Adipocyte (in vitro differentiated cells): ENCODE measurements around the gene STIL.
"Not testable (repeated sequence)": the region's sequence is repeated elsewhere in the genome, so short reads cannot be mapped to it uniquely, and the experiment has no call there.

Experiments
- DNase-seq: peaks from one replicate; pipeline ENCODE4 v3.0.0-alpha.2; 2015; ENCODE audit warnings: low read depth
- H3K27me3 ChIP-seq: replicated peaks from 2 replicates; pipeline ENCODE4 v1.7.0; 2013; ENCODE audit warnings: mild to moderate bottlenecking, low read length, moderate library complexity; ENCODE audit not compliant: control insufficient read depth, insufficient read depth
- H3K36me3 ChIP-seq: 2 replicates; pipeline ENCODE4 v1.7.0; 2013; ENCODE audit warnings: low read length, mild to moderate bottlenecking, moderate library complexity; ENCODE audit not compliant: control insufficient read depth, insufficient read depth, severe bottlenecking
- H3K4me1 ChIP-seq: 2 replicates; pipeline ENCODE4 v1.7.0; 2013; ENCODE audit warnings: mild to moderate bottlenecking, low read length, moderate library complexity; ENCODE audit not compliant: control insufficient read depth, insufficient read depth
- H3K4me3 ChIP-seq: 2 replicates; pipeline ENCODE4 v1.7.0; 2013; ENCODE audit warnings: mild to moderate bottlenecking, low read length, moderate library complexity
- H3K9ac ChIP-seq: 2 replicates; pipeline ENCODE4 v1.7.0; 2013; ENCODE audit warnings: mild to moderate bottlenecking, low read length, moderate library complexity
- H3K9me3 ChIP-seq: 2 replicates; pipeline ENCODE4 v1.7.0; 2013; ENCODE audit warnings: mild to moderate bottlenecking, low read length, moderate library complexity; ENCODE audit not compliant: control insufficient read depth

Gene STIL

DNA sequence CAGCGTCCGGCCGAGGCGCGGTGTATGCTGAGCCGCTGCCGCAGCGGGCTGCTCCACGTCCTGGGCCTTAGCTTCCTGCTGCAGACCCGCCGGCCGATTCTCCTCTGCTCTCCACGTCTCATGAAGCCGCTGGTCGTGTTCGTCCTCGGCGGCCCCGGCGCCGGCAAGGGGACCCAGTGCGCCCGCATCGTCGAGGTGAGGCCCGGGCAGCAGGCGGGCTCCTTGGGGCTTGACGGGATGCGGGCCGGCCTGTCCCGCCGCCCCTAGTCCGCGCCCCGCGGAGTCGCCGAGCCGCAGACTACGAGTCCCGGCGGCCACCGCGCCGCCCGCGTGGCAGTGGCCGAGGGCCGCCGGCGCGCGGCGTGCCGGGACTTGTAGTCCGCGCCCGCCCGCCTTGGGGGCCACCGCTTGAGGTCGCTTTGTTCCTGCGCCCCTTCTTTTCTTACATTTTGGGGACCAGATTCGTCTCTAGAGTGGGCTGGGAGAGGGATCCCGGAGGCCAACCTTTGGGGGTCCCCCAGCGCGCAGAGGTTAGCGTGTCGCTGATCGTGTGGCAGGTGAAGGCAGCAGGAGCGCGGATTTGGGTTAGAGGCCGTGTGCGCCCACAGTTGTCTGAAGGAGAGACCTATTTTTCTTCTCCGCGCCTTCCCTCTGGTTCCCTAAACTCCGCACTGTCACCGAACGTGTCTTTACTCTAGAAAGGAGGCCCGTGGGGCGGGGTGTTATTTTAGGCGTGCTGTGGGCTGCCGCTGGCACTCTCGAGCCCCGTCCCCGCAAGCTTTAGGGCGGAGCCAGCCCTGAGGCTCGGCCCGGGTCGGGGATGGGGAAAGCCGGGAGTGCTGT is 20.2 kb upstream of the STIL start:
- Histone ChIP-seq H3K36me3 (peaks cover 3% of the 10 kb centered on the region), H3K27me3 (no peaks in the 10 kb centered on the region), H3K9me3 (no peaks in the 10 kb centered on the region), H3K4me1 (peaks cover 63% of the 10 kb centered on the region), H3K9ac (peak overlapping the region; percentile 100), H3K4me3 (peak overlapping the region; percentile 99)
- peak; percentile 95 for DNase-seq

DNA sequence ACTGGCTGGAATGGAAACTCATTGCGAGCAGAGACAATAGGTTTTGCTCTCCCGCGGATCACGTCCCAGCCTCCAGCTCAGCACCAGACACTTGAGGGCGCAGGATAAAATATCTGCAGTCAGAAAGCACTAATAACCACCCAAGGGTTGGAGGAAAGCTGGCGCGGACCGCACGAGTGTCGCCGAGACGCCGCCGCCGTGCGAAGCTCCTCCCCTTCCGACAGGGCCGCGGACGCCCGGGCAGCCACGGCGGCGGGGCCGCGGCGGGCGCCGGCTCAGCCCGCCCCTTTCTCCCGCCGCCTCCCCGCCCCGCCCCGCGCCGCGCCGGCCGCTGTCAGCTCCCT is 19.6 kb upstream of the STIL start, which contains the start of gene CMPK1:
Gene CMPK1 (plus strand): TSS at position 213 of the 344 bp plus-strand sequence. CDS start 156 bp downstream, outside the sequence.
- peak within 1 kb of the TSS; percentile 99 for H3K4me3 ChIP-seq
- no peaks in the 10 kb centered on the region for H3K36me3 ChIP-seq
- H3K4me1 ChIP-seq: peaks cover 60% of the 10 kb centered on the region
- DNase-seq: peak; percentile 92
- H3K27me3 ChIP-seq: no peaks in the 10 kb centered on the region
- peak within 1 kb of the TSS; percentile 100 for H3K9ac ChIP-seq
- no peaks in the 10 kb centered on the region for H3K9me3 ChIP-seq

DNA sequence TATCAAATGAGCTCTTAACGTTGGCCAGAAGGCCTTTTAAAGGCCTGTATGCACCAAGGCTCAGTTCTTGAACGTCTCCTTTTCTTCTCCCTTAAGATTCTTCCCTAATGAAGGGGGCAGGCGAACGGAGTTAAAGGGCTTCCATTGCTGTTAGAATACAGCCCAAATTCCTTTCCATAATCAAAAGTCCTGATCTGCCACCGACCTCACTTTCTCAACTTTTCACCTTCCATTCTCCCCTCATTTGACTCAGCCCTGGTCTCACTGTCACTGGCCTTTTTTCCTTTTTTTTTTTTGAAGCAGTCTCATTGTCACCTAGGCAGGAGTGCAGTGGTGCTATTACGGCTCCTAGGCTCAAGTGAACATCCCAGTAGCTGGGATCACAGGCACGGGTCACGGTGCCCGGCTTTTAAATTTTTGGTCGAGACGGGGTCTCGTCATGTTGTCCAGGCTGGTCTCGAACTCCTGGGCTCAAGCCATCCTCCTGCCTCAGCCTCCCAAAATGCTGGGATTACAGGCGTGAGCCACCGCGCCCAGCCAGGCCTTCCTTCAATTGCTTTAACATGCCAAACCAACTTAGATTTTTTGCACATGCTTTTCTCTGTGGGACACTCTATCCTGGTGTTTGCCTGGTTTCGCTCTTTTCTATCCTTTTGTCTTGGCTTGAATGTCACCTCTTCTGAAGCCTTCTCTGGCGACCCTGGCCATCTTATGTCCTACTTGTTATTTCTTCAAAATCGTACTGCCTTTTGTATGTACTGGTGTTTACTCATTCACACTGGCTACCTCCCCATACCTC is 19.0 kb upstream of the STIL start:
- H3K36me3 ChIP-seq: no peaks in the 10 kb centered on the region
- H3K4me3 ChIP-seq: peak overlapping the region; percentile 99
- no peaks in the 10 kb centered on the region for H3K27me3 ChIP-seq
- no peaks in the 10 kb centered on the region for H3K9me3 ChIP-seq
- peaks cover 56% of the 10 kb centered on the region for H3K4me1 ChIP-seq
- no peak for DNase-seq
- H3K9ac ChIP-seq: peak overlapping the region; percentile 100

DNA sequence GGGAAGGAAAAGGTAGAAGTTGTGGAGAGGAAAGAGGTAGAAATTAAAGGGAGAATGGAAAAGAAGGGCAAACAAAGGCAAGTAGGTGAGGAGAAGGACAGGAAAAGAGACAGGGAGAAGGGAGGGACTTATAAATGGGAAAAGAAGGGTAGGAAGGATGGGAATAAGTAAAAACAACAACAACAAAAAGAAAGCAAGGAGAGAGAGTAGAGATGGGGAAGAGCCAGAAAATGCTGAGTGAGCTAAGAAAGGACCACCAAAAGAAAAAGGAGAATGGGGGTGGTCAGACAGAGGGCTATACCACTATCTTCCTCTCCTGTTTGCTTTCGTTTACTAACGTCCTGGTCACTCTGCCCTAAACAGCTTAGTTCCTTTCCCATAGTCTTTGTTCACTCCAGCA is 17.9 kb upstream of the STIL start:
- Histone ChIP-seq H3K9me3 (no peaks in the 10 kb centered on the region), H3K4me3 (peak overlapping the region; percentile 99), H3K27me3 (no peaks in the 10 kb centered on the region), H3K36me3 (no peaks in the 10 kb centered on the region), H3K9ac (peak overlapping the region; percentile 100), H3K4me1 (peaks cover 52% of the 10 kb centered on the region)
- DNase-seq: no peak

DNA sequence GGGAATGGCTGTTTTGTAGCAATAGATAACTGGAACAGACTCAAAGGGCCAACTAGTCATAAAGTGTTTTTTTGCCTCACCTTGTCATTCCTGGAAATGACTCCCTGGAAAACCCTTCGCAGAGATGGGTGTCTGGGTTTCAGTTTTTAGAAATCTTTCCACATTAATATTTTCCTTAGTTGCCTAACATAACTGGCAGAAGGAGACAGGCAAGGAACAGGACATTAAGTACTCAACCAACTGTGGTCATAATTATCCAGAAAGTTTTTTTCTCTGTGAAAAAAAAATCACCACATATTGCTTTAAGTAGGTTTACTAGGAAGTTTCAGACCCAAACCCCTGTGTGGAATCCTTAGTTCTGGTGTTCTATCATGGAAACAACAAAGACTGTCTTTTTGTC is 16.3 kb upstream of the STIL start:
- DNase-seq: no peak
- Histone ChIP-seq H3K4me1 (peaks cover 38% of the 10 kb centered on the region), H3K9ac (peak overlapping the region; percentile 73), H3K9me3 (no peaks in the 10 kb centered on the region), H3K36me3 (no peaks in the 10 kb centered on the region), H3K27me3 (no peaks in the 10 kb centered on the region), H3K4me3 (peak overlapping the region; percentile 26)

DNA sequence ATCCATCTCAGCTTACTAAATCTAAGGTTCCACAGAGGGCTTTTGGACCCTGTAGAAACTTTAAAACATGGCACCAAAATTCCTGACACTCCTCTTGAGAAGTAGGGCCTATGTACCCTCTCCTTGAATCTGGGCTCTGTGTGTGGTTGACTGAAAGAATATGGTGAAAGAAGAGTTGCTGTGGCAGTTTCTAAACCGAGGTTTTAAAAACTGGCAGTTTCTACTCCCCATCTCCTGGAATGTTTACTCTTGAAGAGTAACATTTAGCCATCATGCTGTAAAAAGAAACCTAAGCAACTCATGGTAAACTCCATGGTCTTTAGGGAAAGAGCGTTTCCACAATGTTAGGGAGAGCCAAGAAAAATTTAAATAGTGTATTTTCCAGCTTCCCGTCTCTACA is 15.0 kb upstream of the STIL start:
- Histone ChIP-seq H3K27me3 (no peaks in the 10 kb centered on the region), H3K4me3 (no peak overlapping the region), H3K9ac (no peak overlapping the region), H3K9me3 (no peaks in the 10 kb centered on the region), H3K4me1 (peaks cover 35% of the 10 kb centered on the region), H3K36me3 (no peaks in the 10 kb centered on the region)
- DNase-seq: no peak

DNA sequence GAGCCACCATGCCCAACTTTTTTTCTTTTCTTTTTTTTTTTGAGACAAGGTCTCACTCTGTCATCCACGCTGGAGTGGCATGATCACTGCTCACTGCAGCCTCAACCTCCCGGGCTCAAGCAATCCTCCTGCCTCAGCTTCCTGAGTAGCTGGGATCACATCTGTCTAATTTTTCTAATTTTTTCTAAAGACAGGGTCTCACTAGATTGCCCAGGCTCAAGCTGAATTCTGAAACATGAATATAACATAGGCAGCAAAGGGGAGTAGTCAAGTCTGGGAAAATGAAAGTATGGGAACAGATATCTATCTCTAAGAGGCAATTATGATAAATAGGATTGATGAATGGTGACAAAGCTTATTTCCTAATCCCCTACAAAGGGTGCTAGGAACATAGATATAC is 12.3 kb upstream of the STIL start:
- Histone ChIP-seq H3K36me3 (no peaks in the 10 kb centered on the region), H3K9me3 (no peaks in the 10 kb centered on the region), H3K4me1 (peaks cover 19% of the 10 kb centered on the region), H3K4me3 (no peak overlapping the region), H3K9ac (no peak overlapping the region), H3K27me3 (no peaks in the 10 kb centered on the region)
- DNase-seq: no peak

DNA sequence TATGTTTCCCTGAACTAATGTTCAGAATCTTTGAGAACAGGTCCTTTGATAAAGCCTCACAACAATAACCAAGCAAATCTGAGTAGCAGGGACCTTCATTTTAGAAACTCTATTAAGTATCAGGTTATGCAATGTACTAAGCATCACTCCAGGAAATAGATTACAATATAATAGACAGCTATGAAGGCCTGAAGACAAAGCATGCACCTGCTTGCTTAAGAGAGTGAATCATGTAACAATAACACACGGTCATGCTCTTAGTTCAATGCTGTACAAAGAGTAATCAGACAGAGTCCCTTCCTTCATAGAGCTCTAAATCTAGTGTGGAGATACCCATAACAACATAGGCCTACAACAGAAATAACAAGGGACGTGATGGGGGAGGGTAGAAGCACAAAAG is 11.6 kb upstream of the STIL start:
- Histone ChIP-seq H3K4me3 (no peak overlapping the region), H3K9ac (no peak overlapping the region), H3K4me1 (peaks cover 11% of the 10 kb centered on the region), H3K27me3 (no peaks in the 10 kb centered on the region), H3K36me3 (no peaks in the 10 kb centered on the region), H3K9me3 (no peaks in the 10 kb centered on the region)
- DNase-seq: no peak

DNA sequence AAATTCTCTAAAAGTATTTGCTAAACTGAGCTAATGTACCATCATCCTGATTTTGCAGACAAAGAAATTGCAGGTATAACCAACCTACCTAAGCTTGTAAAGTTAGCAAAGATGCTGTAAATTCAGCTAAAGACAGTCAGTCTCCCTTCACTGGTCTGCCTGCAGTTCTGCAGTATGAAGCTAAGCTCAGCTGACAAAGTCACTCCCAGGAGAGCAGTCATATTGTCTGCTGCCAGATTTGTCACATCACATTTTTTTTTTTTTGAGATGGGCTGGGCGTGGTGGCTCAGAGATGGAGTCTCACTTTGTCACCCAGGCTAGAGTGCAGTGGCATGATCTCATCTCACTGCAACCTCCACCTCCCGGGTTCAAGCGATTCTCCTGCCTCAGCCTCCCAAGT is 10.7 kb upstream of the STIL start:
- no peaks in the 10 kb centered on the region for H3K9me3 ChIP-seq
- H3K4me1 ChIP-seq: peaks cover 4% of the 10 kb centered on the region
- H3K27me3 ChIP-seq: no peaks in the 10 kb centered on the region
- H3K36me3 ChIP-seq: no peaks in the 10 kb centered on the region
- H3K4me3 ChIP-seq: no peak overlapping the region
- DNase-seq: no peak
- H3K9ac ChIP-seq: no peak overlapping the region

DNA sequence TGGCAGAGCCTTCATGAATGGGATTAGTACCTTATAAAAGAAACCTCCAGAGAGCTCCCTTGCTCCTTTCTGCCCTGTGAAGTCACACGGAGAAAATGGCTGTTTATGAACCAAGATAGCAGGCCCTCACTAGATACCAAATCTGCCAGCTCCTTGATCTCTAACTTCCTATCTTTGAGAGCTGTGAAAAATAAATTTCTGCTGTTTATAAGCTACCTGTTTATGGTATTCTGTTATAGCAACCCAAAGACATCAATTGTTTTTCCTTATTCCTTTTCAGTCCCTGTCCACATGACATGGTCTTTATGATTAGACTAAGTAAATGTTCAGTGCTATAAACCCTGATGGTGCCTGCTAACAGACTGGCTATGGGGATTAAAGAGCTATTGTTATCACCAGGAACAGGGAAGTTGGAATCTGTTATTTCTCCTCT is 9.7 kb upstream of the STIL start:
- Histone ChIP-seq H3K27me3 (no peaks in the 10 kb centered on the region), H3K9ac (no peak overlapping the region), H3K36me3 (no peaks in the 10 kb centered on the region), H3K9me3 (no peaks in the 10 kb centered on the region), H3K4me3 (no peak overlapping the region), H3K4me1 (no peaks in the 10 kb centered on the region)
- DNase-seq: no peak

DNA sequence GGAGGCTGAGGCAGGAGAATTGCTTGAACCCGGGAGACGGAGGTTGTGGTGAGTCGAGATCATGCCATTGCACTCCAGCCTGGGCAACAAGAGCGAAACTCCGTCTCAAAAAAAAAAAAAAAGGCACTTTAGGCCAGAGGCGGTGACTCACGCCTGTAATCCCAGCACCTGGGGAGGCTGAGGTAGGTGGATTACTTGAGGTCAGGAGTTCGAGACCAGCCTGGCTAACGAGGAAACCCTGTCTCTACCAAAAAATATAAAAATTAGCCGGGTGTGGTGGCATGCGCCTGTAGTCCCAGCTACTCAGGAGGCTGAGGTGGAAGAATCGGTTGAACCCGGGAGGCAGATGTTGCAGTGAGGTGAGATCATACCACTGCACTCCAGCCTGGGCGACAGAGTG is 6.0 kb upstream of the STIL start:
- not testable (repeated sequence) for H3K27me3 ChIP-seq, H3K9me3 ChIP-seq, H3K9ac ChIP-seq, H3K4me3 ChIP-seq, H3K36me3 ChIP-seq, DNase-seq
- peaks cover 14% of the 10 kb centered on the region for H3K4me1 ChIP-seq
